ENCODE measurements around the gene ERCC6L.

Gene ERCC6L

DNA sequence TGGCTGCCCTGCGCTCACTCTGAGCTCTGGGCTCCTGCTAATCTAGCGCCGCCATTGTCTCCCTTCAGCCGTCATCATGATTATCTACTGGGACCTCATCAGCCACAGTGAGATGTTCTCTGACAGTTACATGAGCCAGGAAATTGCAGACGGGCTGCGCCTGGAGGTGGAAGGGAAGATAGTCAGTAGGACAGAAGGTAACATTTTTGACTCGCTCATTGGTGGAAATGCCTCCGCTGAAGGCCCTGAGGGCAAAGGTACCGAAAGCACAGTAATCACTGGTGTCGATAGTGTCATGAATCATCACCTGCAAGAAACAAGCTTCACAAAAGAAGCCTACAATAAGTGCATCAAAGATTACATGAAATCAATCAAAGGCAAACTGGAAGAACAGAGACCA, 79.1 kb downstream of the ERCC6L start:
- DNase-seq (ENCODE audit: low read depth): no peak

DNA sequence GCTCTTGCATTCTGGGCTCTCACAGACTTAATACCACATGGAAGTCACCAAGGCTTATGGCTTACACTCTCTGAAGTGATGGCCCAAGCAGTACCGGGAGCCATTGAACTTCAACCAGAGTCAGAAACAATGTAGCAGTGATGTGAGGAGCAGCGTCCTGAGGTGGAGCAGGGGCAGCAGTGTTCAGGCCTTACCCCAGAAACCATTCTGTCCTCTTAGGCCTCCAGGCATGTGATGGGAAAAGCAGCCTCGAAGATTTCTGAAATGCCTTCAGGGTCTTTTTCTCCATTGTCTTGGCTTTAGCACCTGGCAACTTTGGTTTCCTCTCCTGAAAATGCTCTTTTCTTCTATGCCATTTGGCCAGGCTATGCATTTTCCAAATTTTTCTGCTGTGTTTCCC, 80.1 kb downstream of the ERCC6L start:
- no peak for DNase-seq (ENCODE audit: low read depth)

All from fibroblast of the conjunctiva (primary cell).